Activated CD8-positive, alpha-beta memory T cell treated with anti-CD3 and anti-CD28 coated beads, Interleukin-2, amount 10 ng/mL, durations not matched to agents 7 days and 5 days (primary cell): ENCODE results near the gene ST6GALNAC4. TPM values are rescaled to one million over a fixed set of nuclear protein-coding genes. Genes with fewer than 3 reads are reported as not detected.

Source experiments
- ATAC-seq: fragments of 150-1000 bp; cut with Tn5 transposase; one replicate; pipeline ENCODE4 v1.10.0; 2021; ENCODE audit warnings: moderate library complexity
- CTCF ChIA-PET: fragments of 350-600 bp; sonication (Branson Sonifier 250); formaldehyde crosslinking; loops from one replicate; lab custom pipeline; 2021; ENCODE audit warnings: antibody characterized with exemption; lab: Charles Lee
- DNase-seq: peaks from one replicate; pipeline ENCODE4 v3.0.0-alpha.2; 2020
- H3K27ac Mint-ChIP-seq: one replicate; pipeline ENCODE4 v1.8.0; 2021; ENCODE audit warnings: mild to moderate bottlenecking, mixed read lengths
- H3K27me3 Mint-ChIP-seq: one replicate; pipeline ENCODE4 v1.8.0; 2021; ENCODE audit warnings: mixed read lengths
- H3K36me3 Mint-ChIP-seq: one replicate; pipeline ENCODE4 v1.8.0; 2021; ENCODE audit warnings: mild to moderate bottlenecking, mixed read lengths
- H3K4me1 Mint-ChIP-seq: one replicate; pipeline ENCODE4 v1.8.0; 2021; ENCODE audit warnings: mixed read lengths
- H3K4me3 Mint-ChIP-seq: one replicate; pipeline ENCODE4 v1.8.0; 2021; ENCODE audit warnings: mild to moderate bottlenecking, moderate library complexity, mixed read lengths
- H3K9me3 Mint-ChIP-seq: one replicate; pipeline ENCODE4 v1.8.0; 2022; ENCODE audit warnings: low read depth, mixed read lengths
- total RNA-seq, 2 experiments: library from RNA; stranded (reverse); gene quantifications; one replicate each; pipeline ENCODE4 v1.2.3, GENCODE V29; 2021

The ST6GALNAC4 gene
- total RNA-seq, 2 experiments from 2014 or later: 64.7 to 71.4 TPM

- Mint-ChIP-seq H3K27ac (peak overlapping the region; percentile 75), H3K27me3 (no peaks in the 10 kb centered on the region), H3K4me1 (peaks cover 34% of the 10 kb centered on the region), H3K9me3 (peaks cover under 1% of the 10 kb centered on the region), H3K4me3 (peak overlapping the region; percentile 76), H3K36me3 (peaks cover 38% of the 10 kb centered on the region)
- ATAC-seq (peak; percentile 2), DNase-seq (no peak)
- CTCF ChIA-PET: interaction anchor here (0.7 to 2.1 kb wide), 8 partner anchors 8 to 142 kb away, joined by 3 to 7 read pairs (median 4); partner anchors contain the start of gene ST6GALNAC4
Measured at GRCh38 chr9:127898433-127899127, 18.3 kb downstream of the ST6GALNAC4 start.

GRCh38 chr9:127897193-127897692, 19.6 kb downstream of the ST6GALNAC4 start:
- ATAC-seq (no peak), DNase-seq (no peak)
- Mint-ChIP-seq H3K4me1 (peaks cover 34% of the 10 kb centered on the region), H3K27ac (no peak overlapping the region), H3K4me3 (no peak overlapping the region), H3K36me3 (peaks cover 50% of the 10 kb centered on the region), H3K27me3 (no peaks in the 10 kb centered on the region), H3K9me3 (peaks cover 3% of the 10 kb centered on the region)
- CTCF ChIA-PET: interaction anchor here (0.6 to 1.3 kb wide), 4 partner anchors 22 to 162 kb away, joined by 3 to 7 read pairs (median 3); partner anchors contain the start of gene TOR2A

GRCh38 chr9:127896395-127897192, 20.2 kb downstream of the ST6GALNAC4 start:
- Mint-ChIP-seq H3K27ac (no peak overlapping the region), H3K27me3 (no peaks in the 10 kb centered on the region), H3K9me3 (peaks cover 3% of the 10 kb centered on the region), H3K4me1 (peaks cover 32% of the 10 kb centered on the region), H3K36me3 (peaks cover 54% of the 10 kb centered on the region), H3K4me3 (no peak overlapping the region)
- CTCF ChIA-PET: interaction anchor here (0.8 to 1.3 kb wide), 3 partner anchors 23 to 162 kb away, joined by 3 to 7 read pairs (median 3); partner anchors contain the start of gene TOR2A
- ATAC-seq (no peak), DNase-seq (no peak)

- peaks cover 3% of the 10 kb centered on the region for H3K9me3 Mint-ChIP-seq
- H3K4me3 Mint-ChIP-seq: no peak overlapping the region
- DNase-seq (no peak), ATAC-seq (no peak)
- H3K36me3 Mint-ChIP-seq: peaks cover 58% of the 10 kb centered on the region
- H3K27me3 Mint-ChIP-seq: no peaks in the 10 kb centered on the region
- no peak overlapping the region for H3K27ac Mint-ChIP-seq
- CTCF ChIA-PET: interaction anchor here (1.0 to 1.5 kb wide), 2 partner anchors 26 to 110 kb away, joined by 3 to 5 read pairs; partner anchors contain the start of gene CDK9
- H3K4me1 Mint-ChIP-seq: peaks cover 29% of the 10 kb centered on the region
Measured at GRCh38 chr9:127895811-127896210, 21.0 kb downstream of the ST6GALNAC4 start.

- Mint-ChIP-seq H3K36me3 (peaks cover 68% of the 10 kb centered on the region), H3K9me3 (peaks cover 3% of the 10 kb centered on the region), H3K4me1 (peaks cover 21% of the 10 kb centered on the region), H3K4me3 (no peak overlapping the region), H3K27ac (no peak overlapping the region), H3K27me3 (no peaks in the 10 kb centered on the region)
- ATAC-seq (no peak), DNase-seq (no peak)
- CTCF ChIA-PET: interaction anchor here (1.2 to 1.6 kb wide), 2 partner anchors 23 to 142 kb away, joined by 4 to 7 read pairs; no protein-coding TSS in a partner anchor
Measured at GRCh38 chr9:127893392-127893791, 23.4 kb downstream of the ST6GALNAC4 start.

GRCh38 chr9:127892831-127893230, 24.0 kb downstream of the ST6GALNAC4 start:
- peaks cover 17% of the 10 kb centered on the region for H3K4me1 Mint-ChIP-seq
- peaks cover 3% of the 10 kb centered on the region for H3K9me3 Mint-ChIP-seq
- DNase-seq (no peak), ATAC-seq (no peak)
- no peaks in the 10 kb centered on the region for H3K27me3 Mint-ChIP-seq
- CTCF ChIA-PET: interaction anchor here (1.2 to 1.6 kb wide), 2 partner anchors 23 to 142 kb away, joined by 4 to 7 read pairs; no protein-coding TSS in a partner anchor
- peaks cover 69% of the 10 kb centered on the region for H3K36me3 Mint-ChIP-seq
- H3K4me3 Mint-ChIP-seq: no peak overlapping the region
- H3K27ac Mint-ChIP-seq: no peak overlapping the region

- Mint-ChIP-seq H3K4me1 (peaks cover 10% of the 10 kb centered on the region), H3K27me3 (no peaks in the 10 kb centered on the region), H3K9me3 (peaks cover 3% of the 10 kb centered on the region), H3K27ac (no peak overlapping the region), H3K36me3 (peaks cover 66% of the 10 kb centered on the region), H3K4me3 (no peak overlapping the region)
- CTCF ChIA-PET: interaction anchor here (0.8 to 2.0 kb wide), 8 partner anchors 14 to 155 kb away, joined by 3 to 8 read pairs (median 3); partner anchors contain the start of genes CDK9 and TOR2A
- DNase-seq (no peak), ATAC-seq (no peak)
Measured at GRCh38 chr9:127890053-127890452, 26.8 kb downstream of the ST6GALNAC4 start.

GRCh38 chr9:127887792-127888191, 29.0 kb downstream of the ST6GALNAC4 start:
- CTCF ChIA-PET: interaction anchor here (1.2 to 1.8 kb wide), 3 partner anchors 11 to 34 kb away, joined by 3 to 5 read pairs (median 4); partner anchors contain the start of gene ST6GALNAC6
- Mint-ChIP-seq H3K36me3 (peaks cover 52% of the 10 kb centered on the region), H3K27me3 (no peaks in the 10 kb centered on the region), H3K9me3 (no peaks in the 10 kb centered on the region), H3K27ac (no peak overlapping the region), H3K4me3 (no peak overlapping the region), H3K4me1 (peaks cover 15% of the 10 kb centered on the region)
- ATAC-seq (peak; percentile 56), DNase-seq (no peak)

- CTCF ChIA-PET: interaction anchor here (1.6 to 1.8 kb wide), 3 partner anchors 17 to 35 kb away, joined by 4 to 6 read pairs (median 5); no protein-coding TSS in a partner anchor
- Mint-ChIP-seq H3K4me1 (peaks cover 7% of the 10 kb centered on the region), H3K4me3 (no peak overlapping the region), H3K27me3 (no peaks in the 10 kb centered on the region), H3K9me3 (no peaks in the 10 kb centered on the region), H3K36me3 (peaks cover 42% of the 10 kb centered on the region), H3K27ac (peak overlapping the region; percentile 28)
- no peak for ATAC-seq
- DNase-seq: no peak
Measured at GRCh38 chr9:127886401-127886972, 30.4 kb downstream of the ST6GALNAC4 start.

- no peak for ATAC-seq
- DNase-seq: no peak
- CTCF ChIA-PET: interaction anchor here (1.7 kb wide), 1 partner anchor 16 kb away, joined by 6 read pairs; no protein-coding TSS in a partner anchor
- Mint-ChIP-seq H3K9me3 (no peaks in the 10 kb centered on the region), H3K4me3 (no peak overlapping the region), H3K4me1 (peaks cover 5% of the 10 kb centered on the region), H3K27me3 (no peaks in the 10 kb centered on the region), H3K36me3 (peaks cover 35% of the 10 kb centered on the region), H3K27ac (no peak overlapping the region)
Measured at GRCh38 chr9:127885508-127886281, 31.1 kb downstream of the ST6GALNAC4 start.

- H3K27me3 Mint-ChIP-seq: no peaks in the 10 kb centered on the region
- peaks cover 32% of the 10 kb centered on the region for H3K36me3 Mint-ChIP-seq
- peak overlapping the region; percentile 49 for H3K27ac Mint-ChIP-seq
- CTCF ChIA-PET: interaction anchor here (1.7 kb wide), 1 partner anchor 15 kb away, joined by 6 read pairs; no protein-coding TSS in a partner anchor
- peaks cover 5% of the 10 kb centered on the region for H3K4me1 Mint-ChIP-seq
- H3K9me3 Mint-ChIP-seq: no peaks in the 10 kb centered on the region
- DNase-seq (no peak), ATAC-seq (no peak)
- H3K4me3 Mint-ChIP-seq: no peak overlapping the region
Measured at GRCh38 chr9:127884976-127885490, 31.8 kb downstream of the ST6GALNAC4 start.

- peaks cover 30% of the 10 kb centered on the region for H3K36me3 Mint-ChIP-seq
- no peak overlapping the region for H3K4me3 Mint-ChIP-seq
- DNase-seq (no peak), ATAC-seq (no peak)
- peak overlapping the region; percentile 49 for H3K27ac Mint-ChIP-seq
- CTCF ChIA-PET: no interaction called here
- no peaks in the 10 kb centered on the region for H3K27me3 Mint-ChIP-seq
- peaks cover 5% of the 10 kb centered on the region for H3K4me1 Mint-ChIP-seq
- no peaks in the 10 kb centered on the region for H3K9me3 Mint-ChIP-seq
Measured at GRCh38 chr9:127884427-127884911, 32.4 kb downstream of the ST6GALNAC4 start.
